Mesothelial cell of epicardium (in vitro differentiated cells): ENCODE data around the gene IL23R. TPM values are rescaled to one million over a fixed set of nuclear protein-coding genes. Genes with fewer than 3 reads are reported as not detected.

Experiments used
- DNase-seq, 2 experiments: peaks; one replicate each; pipeline ENCODE4 v3.0.0; 2021; ENCODE audit warnings: low spot score in 2 of 2; ENCODE audit not compliant: unreplicated experiment in 2 of 2
- H3K27ac Mint-ChIP-seq: 2 replicates; pipeline ENCODE4 v1.8.0; 2021; ENCODE audit warnings: mixed read lengths
- H3K27me3 Mint-ChIP-seq: 2 replicates; pipeline ENCODE4 v1.8.0; 2021; ENCODE audit warnings: low read depth, mixed read lengths
- H3K36me3 Mint-ChIP-seq: 2 replicates; pipeline ENCODE4 v1.8.0; 2021; ENCODE audit warnings: mixed read lengths
- H3K4me1 Mint-ChIP-seq: 2 replicates; pipeline ENCODE4 v1.8.0; 2021; ENCODE audit warnings: mixed read lengths
- H3K4me3 Mint-ChIP-seq: 2 replicates; pipeline ENCODE4 v1.8.0; 2021; ENCODE audit warnings: mild to moderate bottlenecking, moderate library complexity, mixed read lengths
- H3K9me3 Mint-ChIP-seq: 2 replicates; pipeline ENCODE4 v1.8.0; 2021; ENCODE audit warnings: mixed read lengths
- CTCF ChIP-seq: fragments of 200-600 bp; sonication (generic); IDR thresholded peaks from one replicate; pipeline ENCODE4 v1.5.0; 2021; ENCODE audit warnings: antibody characterized with exemption; ENCODE audit not compliant: unreplicated experiment
- total RNA-seq: library from RNA; stranded (reverse); gene quantifications from 3 replicates; pipeline ENCODE4 v1.2.1, GENCODE V29; 2021

Gene IL23R
- total RNA-seq, 1 donor from 2014 or later = 0.09 TPM

GRCh38 chr1:67307251-67308060 lies 141.2 kb downstream of the IL23R start, which contains the start of gene IL12RB2:
Gene IL12RB2 (plus strand): TSS chr1:67307873. CDS start chr1:67320369, 12,496 bp downstream.
- Mint-ChIP-seq H3K27ac (no peak within 1 kb of the TSS), H3K4me3 (peak within 1 kb of the TSS; percentile 68), H3K9me3 (no peaks in the 10 kb centered on the region), H3K36me3 (no peaks in the 10 kb centered on the region), H3K4me1 (peaks cover 7% of the 10 kb centered on the region), H3K27me3 (peaks cover 51% of the 10 kb centered on the region)
- peak in 1 of 2 experiments; percentile 40 for DNase-seq
- TF ChIP-seq CTCF = no peak

- Mint-ChIP-seq H3K27me3 (peaks cover 47% of the 10 kb centered on the region), H3K4me1 (peaks cover 7% of the 10 kb centered on the region), H3K9me3 (no peaks in the 10 kb centered on the region), H3K4me3 (peak overlapping the region; percentile 66), H3K36me3 (no peaks in the 10 kb centered on the region), H3K27ac (no peak overlapping the region)
- TF ChIP-seq CTCF = no peak
- DNase-seq = no peak
Observed at GRCh38 chr1:67308136-67308535, 141.9 kb downstream of the IL23R start.

Other genes starting within 250 kb of the IL23R start
- 8.9 to 12.8 TPM (median 9.3 TPM) in 3 replicates for gene DNAI4, start 241.6 kb upstream of the IL23R start, total RNA-seq
- gene MIER1, start 241.5 kb upstream of the IL23R start, total RNA-seq = 34.3 to 39.9 TPM (median 36.5 TPM) in 3 replicates
- 15.2 to 15.5 TPM (median 15.3 TPM) in 3 replicates for gene SLC35D1, start 112.3 kb upstream of the IL23R start, total RNA-seq
- 0.22 to 0.23 TPM in 2 of 3 replicates, not detected in the other for gene C1orf141, start 31.5 kb upstream of the IL23R start, total RNA-seq
- gene IL12RB2, start 141.4 kb downstream of the IL23R start, total RNA-seq = 0.34 to 0.43 TPM in 2 of 3 replicates, not detected in the other